Amniotic stem cell (primary cell): Measurements from ENCODE around the gene GUCY1A2.
A peak's percentile ranks its signal among the peaks of the same experiment; 100 is the strongest.
"Not testable (repeated sequence)": the region's sequence is repeated elsewhere in the genome, so short reads cannot be mapped to it uniquely, and the experiment has no call there.

Source experiments
- DNase-seq: peaks from one replicate; lab custom pipeline; 2025; lab: John Stamatoyannopoulos, UW

The GUCY1A2 gene

GRCh38 chr11:107018219-107018901, at the start of gene GUCY1A2:
Gene GUCY1A2 (minus strand): TSS chr11:107018476. CDS start chr11:107018055, 421 bp downstream.
- DNase-seq, result no peak

- DNase-seq, result no peak
Observed at GRCh38 chr11:107054391-107054790, 36.1 kb upstream of the GUCY1A2 start.

- DNase-seq, result not testable (repeated sequence)
Observed at GRCh38 chr11:107051332-107051731, 33.1 kb upstream of the GUCY1A2 start.

GRCh38 chr11:107050899-107051298, 32.6 kb upstream of the GUCY1A2 start:
- not testable (repeated sequence) for DNase-seq

- no peak for DNase-seq
Observed at GRCh38 chr11:107050121-107050520, 31.8 kb upstream of the GUCY1A2 start.

GRCh38 chr11:107044503-107044902, 26.2 kb upstream of the GUCY1A2 start:
- DNase-seq, result no peak

GRCh38 chr11:107043242-107044006, 25.1 kb upstream of the GUCY1A2 start:
- peak; percentile 81 for DNase-seq

GRCh38 chr11:107042748-107043147, 24.5 kb upstream of the GUCY1A2 start:
- no peak for DNase-seq

GRCh38 chr11:107041088-107041444, 22.8 kb upstream of the GUCY1A2 start:
- DNase-seq, result no peak

- no peak for DNase-seq
Observed at GRCh38 chr11:107040433-107041087, 22.3 kb upstream of the GUCY1A2 start.

GRCh38 chr11:107025673-107026072, 7.4 kb upstream of the GUCY1A2 start:
- DNase-seq, result no peak

GRCh38 chr11:107020594-107020993, 2.3 kb upstream of the GUCY1A2 start:
- DNase-seq, result no peak

GRCh38 chr11:107018902-107019493, 722 bp upstream of the GUCY1A2 start:
- peak; percentile 73 for DNase-seq

- DNase-seq, result peak; percentile 33
Observed at GRCh38 chr11:107017433-107018218, 650 bp downstream of the GUCY1A2 start.

GRCh38 chr11:107017104-107017432, 1.2 kb downstream of the GUCY1A2 start:
- no peak for DNase-seq

GRCh38 chr11:107014871-107015270, 3.4 kb downstream of the GUCY1A2 start:
- no peak for DNase-seq

GRCh38 chr11:107011977-107012376, 6.3 kb downstream of the GUCY1A2 start:
- DNase-seq, result no peak

GRCh38 chr11:107009190-107009589, 9.1 kb downstream of the GUCY1A2 start:
- DNase-seq, result no peak

GRCh38 chr11:107006076-107006833, 12.0 kb downstream of the GUCY1A2 start:
- no peak for DNase-seq

GRCh38 chr11:106999196-106999595, 19.1 kb downstream of the GUCY1A2 start:
- DNase-seq, result no peak

- DNase-seq, result no peak
Observed at GRCh38 chr11:106998916-106999188, 19.4 kb downstream of the GUCY1A2 start.
